ENCODE results near the gene AMZ1. TPM values are rescaled to one million over a fixed set of nuclear protein-coding genes. Genes with fewer than 3 reads are reported as not detected.

Gene AMZ1
- total and polyA plus RNA-seq, 8 donors: under 0.01 to 1.4 (median 0.45) TPM; not detected in 5

GRCh38 chr7:2686101-2686500 lies 1.9 kb upstream of the AMZ1 start:
- TF ChIP-seq EP300 (IDR thresholded peaks at IDR 0.05) (no peak), POLR2A (IDR thresholded peaks at IDR 0.05) (no peak), CTCF (IDR thresholded peaks at IDR 0.05) (no peak), POLR2AphosphoS5 (IDR thresholded peaks at IDR 0.05) (no peak)
- no peak for DNase-seq
- Histone ChIP-seq H3K9me3 (no peaks in the 10 kb centered on the region), H3K4me3 (no peak overlapping the region), H3K27me3 (peaks cover 15 to 94% (median 46%) of the 10 kb centered on the region in 3 donors), H3K27ac (no peak overlapping the region), H3K4me1 (peaks cover 14 to 28% (median 21%) of the 10 kb centered on the region in 4 donors), H3K36me3 (no peaks in the 10 kb centered on the region)
- 88 to 95% (median 94%) methylated on average over 14 of the region's 14 CpGs for WGBS, 5 donors
- intact Hi-C loops (cut with DNase I; ENCODE audit: low total_unique reads): loop anchor here (10.0 kb wide), 1 partner anchor 211 kb away; the partner anchor contains the start of gene GRIFIN

- intact Hi-C loops (cut with DNase I; ENCODE audit: low total_unique reads): loop anchor here (10.0 kb wide), 1 partner anchor 213 kb away; the partner anchor contains the start of gene GRIFIN
- Histone ChIP-seq H3K27ac (no peak overlapping the region), H3K4me1 (peaks cover 14 to 27% (median 21%) of the 10 kb centered on the region in 4 donors), H3K4me3 (peak overlapping the region in 2 of 4 donors; percentile 34 to 39), H3K27me3 (peaks cover 15 to 81% (median 37%) of the 10 kb centered on the region in 3 donors), H3K9me3 (no peaks in the 10 kb centered on the region), H3K36me3 (no peaks in the 10 kb centered on the region)
- TF ChIP-seq CTCF (IDR thresholded peaks at IDR 0.05): no peak
- no peak for TF ChIP-seq EP300 (IDR thresholded peaks at IDR 0.05)
- TF ChIP-seq POLR2AphosphoS5 (IDR thresholded peaks at IDR 0.05): no peak
- no peak for TF ChIP-seq POLR2A (IDR thresholded peaks at IDR 0.05)
- DNase-seq: peak; percentile 40 to 78
- WGBS, 5 donors: 32 to 39% (median 37%) methylated on average over 12 to 17 of the region's 17 CpGs
Observed at GRCh38 chr7:2687338-2687869, 598 bp upstream of the AMZ1 start.

GRCh38 chr7:2688409-2689342 lies 674 bp downstream of the AMZ1 start:
- TF ChIP-seq POLR2A (IDR thresholded peaks at IDR 0.05) (no peak), CTCF (IDR thresholded peaks at IDR 0.05) (no peak), EP300 (IDR thresholded peaks at IDR 0.05) (no peak), POLR2AphosphoS5 (IDR thresholded peaks at IDR 0.05) (no peak)
- 5 to 23% (median 10%) methylated on average over 24 to 62 of the region's 62 CpGs for WGBS, 5 donors
- H3K4me1 ChIP-seq: peaks cover 14 to 27% (median 21%) of the 10 kb centered on the region in 4 donors
- intact Hi-C loops (cut with DNase I; ENCODE audit: low total_unique reads): loop anchor here (10.0 kb wide), 1 partner anchor 214 kb away; the partner anchor contains the start of gene GRIFIN
- no peak for DNase-seq
- H3K4me3 ChIP-seq: peak overlapping the region; percentile 24 to 39 (median 36)
- H3K9me3 ChIP-seq: no peaks in the 10 kb centered on the region
- H3K27me3 ChIP-seq: peaks cover 15 to 70% (median 37%) of the 10 kb centered on the region in 3 donors
- H3K27ac ChIP-seq: no peak overlapping the region
- no peaks in the 10 kb centered on the region for H3K36me3 ChIP-seq

- TF ChIP-seq CTCF (IDR thresholded peaks at IDR 0.05): no peak
- no peak for TF ChIP-seq EP300 (IDR thresholded peaks at IDR 0.05)
- no peak for TF ChIP-seq POLR2AphosphoS5 (IDR thresholded peaks at IDR 0.05)
- TF ChIP-seq POLR2A (IDR thresholded peaks at IDR 0.05): no peak
- no peak for DNase-seq
- Histone ChIP-seq H3K36me3 (no peaks in the 10 kb centered on the region), H3K27me3 (peaks cover 15 to 63% (median 37%) of the 10 kb centered on the region in 3 donors), H3K9me3 (no peaks in the 10 kb centered on the region), H3K27ac (no peak overlapping the region), H3K4me1 (peaks cover 14 to 27% (median 21%) of the 10 kb centered on the region in 4 donors), H3K4me3 (no peak overlapping the region)
- intact Hi-C loops (cut with DNase I; ENCODE audit: low total_unique reads): loop anchor here (10.0 kb wide), 1 partner anchor 215 kb away; the partner anchor contains the start of gene GRIFIN
- 62 to 76% (median 66%) methylated on average over 15 to 16 of the region's 16 CpGs for WGBS, 5 donors
Observed at GRCh38 chr7:2689343-2689847, 1.4 kb downstream of the AMZ1 start.
